Smooth muscle cell (in vitro differentiated cells): ENCODE data around the gene PIP5KL1. TPM values are rescaled to one million over a fixed set of nuclear protein-coding genes. Genes with fewer than 3 reads are reported as not detected.

Source experiments
- DNase-seq: peaks from one replicate; lab custom pipeline; 2025; ENCODE audit not compliant: unreplicated experiment; lab: John Stamatoyannopoulos, UW
- H2AFZ ChIP-seq: fragments of 200-600 bp; sonication (generic); 2 replicates; pipeline ENCODE4 v1.6.0; 2016; ENCODE audit warnings: antibody characterized with exemption, low read depth, mild to moderate bottlenecking
- H3F3A ChIP-seq: fragments of 200-600 bp; sonication (generic); 2 replicates; pipeline ENCODE4 v1.6.0; 2017; ENCODE audit warnings: antibody characterized with exemption, low read depth
- H3K27ac ChIP-seq: fragments of 200-600 bp; sonication (generic); 2 replicates; pipeline ENCODE4 v1.5.1; 2016; ENCODE audit warnings: low read depth, mild to moderate bottlenecking
- H3K27me3 ChIP-seq: fragments of 200-600 bp; sonication (generic); 2 replicates; pipeline ENCODE4 v1.6.1; 2016; ENCODE audit warnings: low read depth, mild to moderate bottlenecking
- H3K36me3 ChIP-seq: fragments of 200-600 bp; sonication (generic); 2 replicates; pipeline ENCODE4 v1.5.1; 2016; ENCODE audit warnings: low read depth
- H3K4me1 ChIP-seq: fragments of 200-600 bp; sonication (generic); 2 replicates; pipeline ENCODE4 v1.5.1; 2016; ENCODE audit warnings: low read depth
- H3K4me2 ChIP-seq: fragments of 200-600 bp; sonication (generic); 2 replicates; pipeline ENCODE4 v1.6.0; 2016; ENCODE audit warnings: mild to moderate bottlenecking
- H3K4me3 ChIP-seq: fragments of 200-600 bp; sonication (generic); 2 replicates; pipeline ENCODE4 v1.5.1; 2016; ENCODE audit warnings: mild to moderate bottlenecking
- H3K79me2 ChIP-seq: fragments of 200-600 bp; sonication (generic); 2 replicates; pipeline ENCODE4 v1.6.0; 2016; ENCODE audit warnings: low read depth, mild to moderate bottlenecking
- H3K9ac ChIP-seq: fragments of 200-600 bp; sonication (generic); 2 replicates; pipeline ENCODE4 v1.6.0; 2016; ENCODE audit warnings: low read depth
- H3K9me3 ChIP-seq: fragments of 200-600 bp; sonication (generic); replicated peaks from 2 replicates; pipeline ENCODE4 v1.5.1; 2016; ENCODE audit warnings: low read depth
- H4K20me1 ChIP-seq: fragments of 200-600 bp; sonication (generic); 2 replicates; pipeline ENCODE4 v1.6.0; 2016; ENCODE audit warnings: low read depth
- WGBS: methylation state at CpG from one replicate; pipeline ENCODE4 v1.1.7; 2016; ENCODE audit warnings: low lambda C conversion rate; 5-methylcytosine and 5-hydroxymethylcytosine counted together
- polyA plus RNA-seq: library from polyadenylated mRNA; unstranded; fragments of >200 nt; fragmentation: Nextera tagmentation; extraction: Ambion mirVana; gene quantifications from 2 replicates; pipeline ENCODE4 v1.2.1, GENCODE V29; 2016
- total RNA-seq: library from RNA; depleted of rRNA; stranded (reverse); fragments of >200 nt; gene quantifications from 2 replicates; pipeline ENCODE4 v1.2.3, GENCODE V29; 2014
- TF ChIP-seq, protein P1 (sequence below): fragments of 200-600 bp; sonication (generic); IDR thresholded peaks from 2 replicates; pipeline ENCODE4 v1.5.1; 2017; ENCODE audit warnings: borderline replicate concordance, mild to moderate bottlenecking, antibody characterized with exemption; ENCODE audit not compliant: insufficient read depth, poor library complexity, severe bottlenecking

The PIP5KL1 gene
- total and polyA plus RNA-seq, 2 experiments from 2014 or later: 1.1 to 2.7 TPM

DNA sequence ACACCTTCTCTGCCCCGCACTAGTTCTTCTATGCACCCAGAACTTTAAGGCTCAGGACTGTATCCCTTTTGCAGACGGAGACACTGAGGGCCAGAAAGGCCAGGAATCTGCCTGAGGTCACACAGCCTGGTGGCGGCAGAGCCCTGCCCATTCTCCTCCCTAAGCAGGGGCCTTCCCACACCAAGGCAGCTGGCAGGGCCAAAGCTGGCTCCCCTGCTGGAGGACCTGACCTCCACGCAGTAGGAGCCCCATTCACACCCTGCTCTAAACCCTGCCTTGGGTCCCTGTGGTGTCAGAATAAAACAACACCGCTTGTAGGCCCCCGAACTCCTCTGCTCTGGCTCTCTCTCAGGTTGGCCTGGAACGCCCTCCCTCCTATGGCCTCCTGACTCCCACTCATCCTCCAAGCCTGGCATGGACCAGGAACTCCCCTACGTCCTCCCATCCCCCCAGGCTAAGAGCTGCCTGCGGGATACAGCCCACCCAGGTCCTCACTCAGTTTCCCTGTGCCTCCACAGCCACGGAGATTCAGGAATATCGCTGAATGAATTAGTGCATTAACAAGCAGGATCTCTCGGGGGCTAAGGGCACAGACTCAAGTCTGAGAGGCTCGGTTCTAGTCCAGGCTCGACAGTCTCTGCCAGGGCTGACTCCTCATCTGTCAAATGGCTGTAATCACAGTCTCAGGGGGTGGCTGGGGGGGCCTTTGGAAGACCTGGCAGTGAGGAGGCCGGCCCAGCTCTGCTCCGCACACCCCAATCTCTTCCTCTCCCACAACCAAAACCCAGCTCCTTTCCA, 34.0 kb downstream of the PIP5KL1 start:
- TF ChIP-seq, protein P1, sequence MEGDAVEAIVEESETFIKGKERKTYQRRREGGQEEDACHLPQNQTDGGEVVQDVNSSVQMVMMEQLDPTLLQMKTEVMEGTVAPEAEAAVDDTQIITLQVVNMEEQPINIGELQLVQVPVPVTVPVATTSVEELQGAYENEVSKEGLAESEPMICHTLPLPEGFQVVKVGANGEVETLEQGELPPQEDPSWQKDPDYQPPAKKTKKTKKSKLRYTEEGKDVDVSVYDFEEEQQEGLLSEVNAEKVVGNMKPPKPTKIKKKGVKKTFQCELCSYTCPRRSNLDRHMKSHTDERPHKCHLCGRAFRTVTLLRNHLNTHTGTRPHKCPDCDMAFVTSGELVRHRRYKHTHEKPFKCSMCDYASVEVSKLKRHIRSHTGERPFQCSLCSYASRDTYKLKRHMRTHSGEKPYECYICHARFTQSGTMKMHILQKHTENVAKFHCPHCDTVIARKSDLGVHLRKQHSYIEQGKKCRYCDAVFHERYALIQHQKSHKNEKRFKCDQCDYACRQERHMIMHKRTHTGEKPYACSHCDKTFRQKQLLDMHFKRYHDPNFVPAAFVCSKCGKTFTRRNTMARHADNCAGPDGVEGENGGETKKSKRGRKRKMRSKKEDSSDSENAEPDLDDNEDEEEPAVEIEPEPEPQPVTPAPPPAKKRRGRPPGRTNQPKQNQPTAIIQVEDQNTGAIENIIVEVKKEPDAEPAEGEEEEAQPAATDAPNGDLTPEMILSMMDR: no peak

DNA sequence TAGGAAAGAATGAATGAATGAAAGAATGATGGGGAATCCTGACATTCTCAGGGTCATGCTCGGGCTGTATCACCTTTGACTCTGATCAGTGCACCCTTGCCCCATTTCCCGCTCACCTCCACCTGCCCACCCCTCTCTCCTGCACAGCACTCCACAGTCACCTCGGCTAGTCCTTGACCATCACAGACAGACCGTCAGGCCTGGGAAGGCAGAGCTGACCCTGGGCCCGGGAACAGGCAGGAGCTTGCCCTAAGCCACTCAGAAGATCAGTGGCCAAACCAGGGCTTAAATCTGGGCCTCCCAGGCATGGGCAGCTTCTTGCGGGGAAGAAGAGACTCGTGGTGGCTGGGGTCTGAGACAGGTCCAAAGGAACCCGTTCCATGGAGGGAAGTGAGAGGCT, 34.8 kb downstream of the PIP5KL1 start:
- no peak for DNase-seq
- Histone ChIP-seq H3K79me2 (no peaks in the 10 kb centered on the region), H3K27me3 (no peaks in the 10 kb centered on the region)

More for the DNA sequence above, 34.0 kb downstream of the PIP5KL1 start:
- H3K4me2 ChIP-seq: no peak overlapping the region
- no peak overlapping the region for H3K4me3 ChIP-seq
- 86% methylated on average over 16 of the region's 16 CpGs for WGBS
- peaks cover 16% of the 10 kb centered on the region for H3K4me1 ChIP-seq
- peaks cover 25% of the 10 kb centered on the region for H4K20me1 ChIP-seq
- H3K27me3 ChIP-seq: no peaks in the 10 kb centered on the region
- H2AFZ ChIP-seq: no peak overlapping the region
- H3K9ac ChIP-seq: no peak overlapping the region
- no peak for DNase-seq
- H3K27ac ChIP-seq: no peak overlapping the region
- H3K36me3 ChIP-seq: peaks cover 17% of the 10 kb centered on the region
- no peaks in the 10 kb centered on the region for H3K79me2 ChIP-seq
- H3F3A ChIP-seq: peaks cover 5% of the 10 kb centered on the region
- H3K9me3 ChIP-seq: no peaks in the 10 kb centered on the region

DNA sequence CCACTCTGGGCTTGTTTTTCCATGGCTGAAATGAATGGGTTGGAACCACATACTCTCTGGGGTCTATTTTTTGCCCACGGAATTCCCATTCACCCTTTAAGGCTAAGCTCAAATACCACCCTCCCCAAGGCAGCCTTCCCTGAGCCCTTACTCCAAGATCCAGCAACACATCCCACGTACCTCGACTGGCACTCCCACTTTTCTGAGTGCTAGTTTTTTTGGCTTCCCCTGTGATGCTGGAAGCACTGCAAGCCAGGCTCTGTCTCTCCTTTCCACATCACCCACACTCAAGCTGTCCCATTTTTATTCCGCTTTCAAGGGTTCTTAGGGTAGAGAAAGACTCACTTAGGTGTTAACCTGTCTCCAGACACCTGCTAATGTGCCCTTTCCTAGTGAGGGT, 37.2 kb downstream of the PIP5KL1 start:
- Histone ChIP-seq H3K4me3 (no peak overlapping the region), H3K27ac (no peak overlapping the region), H3K36me3 (peaks cover 17% of the 10 kb centered on the region), H2AFZ (no peak overlapping the region), H3K9me3 (no peaks in the 10 kb centered on the region), H3F3A (peaks cover 5% of the 10 kb centered on the region), H3K4me2 (no peak overlapping the region), H3K9ac (no peak overlapping the region), H4K20me1 (peaks cover 41% of the 10 kb centered on the region), H3K79me2 (no peaks in the 10 kb centered on the region), H3K4me1 (peaks cover 11% of the 10 kb centered on the region), H3K27me3 (no peaks in the 10 kb centered on the region)
- TF ChIP-seq, protein P1: no peak
- 96% methylated on average over 4 of the region's 4 CpGs for WGBS
- DNase-seq: no peak

More for the DNA sequence above, 34.8 kb downstream of the PIP5KL1 start:
- Histone ChIP-seq H3K9me3 (no peaks in the 10 kb centered on the region), H2AFZ (no peak overlapping the region), H3K4me3 (no peak overlapping the region), H3K27ac (no peak overlapping the region), H3F3A (peaks cover 5% of the 10 kb centered on the region), H3K4me1 (peaks cover 16% of the 10 kb centered on the region), H4K20me1 (peaks cover 31% of the 10 kb centered on the region), H3K4me2 (no peak overlapping the region), H3K36me3 (peaks cover 17% of the 10 kb centered on the region), H3K9ac (no peak overlapping the region)
- whole genome bisulfite sequencing: 100% methylated on average over 8 of the region's 8 CpGs
- TF ChIP-seq, protein P1: no peak
